Gastrocnemius medialis (tissue), 4 donors: ENCODE data around the gene NR1H4. TPM values are rescaled to one million over a fixed set of nuclear protein-coding genes. Genes with fewer than 3 reads are reported as not detected.

ENCODE experiments used
- ATAC-seq, 2 donors: fragments of 150-250 bp; one replicate each; pipeline ENCODE4 v1.9.1; 2016
- DNase-seq, 2 donors: peaks; one replicate each; pipeline ENCODE4 v3.0.0-alpha.2; 2019
- H3K27ac ChIP-seq, 4 donors: fragments of 200-600 bp; sonication (generic); 1 replicate in 1 of 4; 2 replicates in 3 of 4; pipeline ENCODE4 v1.5.1; 2016 to 2018; ENCODE audit warnings: mild to moderate bottlenecking in 2 of 4, moderate library complexity in 1 of 4
- H3K27me3 ChIP-seq, 3 donors: fragments of 200-600 bp; sonication (generic) in 2 of 3; 1 replicate in 1 of 3; 2 replicates in 2 of 3; pipeline versions ENCODE4 v1.5.1 to v1.6.0; 2016 to 2019; ENCODE audit warnings: mild to moderate bottlenecking in 1 of 3, moderate library complexity in 1 of 3
- H3K36me3 ChIP-seq, 2 donors: fragments of 200-600 bp; sonication (generic) in 1 of 2; one replicate each; pipeline ENCODE4 v1.5.1; 2017 to 2018
- H3K4me1 ChIP-seq, 2 donors: fragments of 200-600 bp; sonication (generic) in 1 of 2; one replicate each; pipeline ENCODE4 v1.5.1; 2016 to 2017; ENCODE audit warnings: mild to moderate bottlenecking in 2 of 2
- H3K4me3 ChIP-seq, 4 donors: fragments of 200-600 bp; sonication (generic) in 3 of 4; 1 replicate in 1 of 4; 2 replicates in 3 of 4; pipeline ENCODE4 v1.5.1; 2016 to 2019; ENCODE audit warnings: mild to moderate bottlenecking in 2 of 4
- H3K9me3 ChIP-seq, 3 donors: fragments of 200-600 bp; sonication (generic) in 2 of 3; 1 replicate in 1 of 3; 2 replicates in 2 of 3; pipeline ENCODE4 v1.5.1; 2016 to 2019
- CTCF ChIP-seq, 5 experiments: fragments of 450-650 bp in 3 of 5; fragments of 200-600 bp in 2 of 5; sonication (generic) in 2 of 5; IDR thresholded peaks in 4 of 5; conservative IDR thresholded peaks in 1 of 5; 1 replicate in 4 of 5; 2 replicates in 1 of 5; pipeline ENCODE4 v1.5.1; 2016 to 2019; ENCODE audit warnings: antibody characterized with exemption in 5 of 5, mild to moderate bottlenecking in 3 of 5, moderate library complexity in 3 of 5
- POLR2A ChIP-seq, 2 donors: fragments of 450-650 bp; IDR thresholded peaks; one replicate each; pipeline ENCODE4 v1.6.1; 2017; ENCODE audit warnings: antibody characterized with exemption in 2 of 2, mild to moderate bottlenecking in 2 of 2, moderate library complexity in 2 of 2
- in situ Hi-C, 4 donors: fragments of 200-750 bp; cut with MboI; loops; one replicate each; pipeline versions ENCODE4 v1.15.0 to v1.8.0; 2017; ENCODE audit warnings: low sequenced_read_pairs in 4 of 4
- intact Hi-C: fragments of 100-400 bp; cut with DNase I; formaldehyde crosslinking; loops from one replicate; pipeline ENCODE4 v1.15.1; 2023; ENCODE audit warnings: low total_unique reads
- total RNA-seq, 4 donors: library from RNA; depleted of rRNA; stranded (reverse); fragments of >200 nt; gene quantifications; one replicate each; pipeline versions ENCODE4 v1.1.0 to v1.2.3, GENCODE V29; 2016

Gene NR1H4
- total RNA-seq, 4 donors from 2014 or later: 0.20 TPM; not detected in 3

- TF ChIP-seq POLR2A (IDR thresholded peaks at IDR 0.05) (no peak), CTCF (IDR thresholded peaks at IDR 0.05 in 4 of 5, conservative IDR thresholded peaks at IDR 0.05 in 1 of 5) (no peak)
- Histone ChIP-seq H3K27ac (no peak overlapping the region), H3K4me1 (no peaks in the 10 kb centered on the region), H3K4me3 (no peak overlapping the region), H3K36me3 (no peaks in the 10 kb centered on the region), H3K9me3 (no peaks in the 10 kb centered on the region), H3K27me3 (no peaks in the 10 kb centered on the region)
- ATAC-seq: no peak
- intact Hi-C loops (no loop called here), in situ Hi-C loops (no loop called here)
- no peak for DNase-seq
Measured at GRCh38 chr12:100544165-100544564, 70.5 kb downstream of the NR1H4 start.

GRCh38 chr12:100545092-100545491 lies 71.4 kb downstream of the NR1H4 start:
- intact Hi-C loops (no loop called here), in situ Hi-C loops (no loop called here)
- Histone ChIP-seq H3K27me3 (no peaks in the 10 kb centered on the region), H3K4me1 (no peaks in the 10 kb centered on the region), H3K36me3 (no peaks in the 10 kb centered on the region), H3K27ac (no peak overlapping the region), H3K4me3 (no peak overlapping the region), H3K9me3 (no peaks in the 10 kb centered on the region)
- DNase-seq: no peak
- no peak for TF ChIP-seq CTCF (IDR thresholded peaks at IDR 0.05 in 4 of 5, conservative IDR thresholded peaks at IDR 0.05 in 1 of 5)
- no peak for TF ChIP-seq POLR2A (IDR thresholded peaks at IDR 0.05)
- ATAC-seq: no peak

- in situ Hi-C loops: loop anchor here in 3 of 4 donors (25.0 kb wide), 1 partner anchor 317 kb away; no protein-coding TSS in a partner anchor
- Histone ChIP-seq H3K9me3 (no peaks in the 10 kb centered on the region), H3K4me3 (no peak overlapping the region), H3K36me3 (no peaks in the 10 kb centered on the region), H3K27ac (no peak overlapping the region), H3K27me3 (no peaks in the 10 kb centered on the region), H3K4me1 (no peaks in the 10 kb centered on the region)
- no peak for ATAC-seq
- no peak for DNase-seq
- TF ChIP-seq CTCF (IDR thresholded peaks at IDR 0.05 in 4 of 5, conservative IDR thresholded peaks at IDR 0.05 in 1 of 5) (no peak), POLR2A (IDR thresholded peaks at IDR 0.05) (no peak)
- intact Hi-C loops: loop anchor here (5.0 kb wide), 1 partner anchor 322 kb away; no protein-coding TSS in a partner anchor
Measured at GRCh38 chr12:100553936-100554335, 80.3 kb downstream of the NR1H4 start.

GRCh38 chr12:100554608-100555077 lies 81.0 kb downstream of the NR1H4 start:
- Histone ChIP-seq H3K9me3 (no peaks in the 10 kb centered on the region), H3K27ac (no peak overlapping the region), H3K4me3 (no peak overlapping the region), H3K36me3 (no peaks in the 10 kb centered on the region), H3K4me1 (no peaks in the 10 kb centered on the region), H3K27me3 (no peaks in the 10 kb centered on the region)
- in situ Hi-C loops (loop anchor here in 3 of 4 donors (25.0 kb wide), 1 partner anchor 317 kb away; no protein-coding TSS in a partner anchor), intact Hi-C loops (loop anchor here (5.0 kb wide), 1 partner anchor 322 kb away; no protein-coding TSS in a partner anchor)
- peak; percentile 46 to 54 for ATAC-seq
- TF ChIP-seq POLR2A (IDR thresholded peaks at IDR 0.05): no peak
- TF ChIP-seq CTCF (IDR thresholded peaks at IDR 0.05 in 4 of 5, conservative IDR thresholded peaks at IDR 0.05 in 1 of 5): peak; percentile 41 to 70 (median 52)
- DNase-seq: no peak

- no peak overlapping the region for H3K4me3 ChIP-seq
- no peaks in the 10 kb centered on the region for H3K4me1 ChIP-seq
- TF ChIP-seq POLR2A (IDR thresholded peaks at IDR 0.05) (no peak), CTCF (IDR thresholded peaks at IDR 0.05 in 4 of 5, conservative IDR thresholded peaks at IDR 0.05 in 1 of 5) (no peak)
- no peaks in the 10 kb centered on the region for H3K27me3 ChIP-seq
- no peaks in the 10 kb centered on the region for H3K9me3 ChIP-seq
- DNase-seq (no peak), ATAC-seq (no peak)
- no peaks in the 10 kb centered on the region for H3K36me3 ChIP-seq
- intact Hi-C loops (no loop called here), in situ Hi-C loops (loop anchor here in 3 of 4 donors (25.0 kb wide), 1 partner anchor 318 kb away; no protein-coding TSS in a partner anchor)
- H3K27ac ChIP-seq: no peak overlapping the region
Measured at GRCh38 chr12:100555722-100556121, 82.1 kb downstream of the NR1H4 start.
